PC-9 (cell line): ENCODE measurements around the gene CRTAC1.

ENCODE experiments used
- CTCF ChIP-seq: fragments of 200-600 bp; sonication (generic); conservative IDR thresholded peaks from 2 replicates; pipeline ENCODE4 v1.6.1; 2017; ENCODE audit warnings: mixed run types, antibody characterized with exemption, mild to moderate bottlenecking, moderate library complexity
- EZH2 ChIP-seq: fragments of 200-600 bp; sonication (generic); IDR thresholded peaks from 2 replicates; pipeline ENCODE4 v1.8.0; 2017; ENCODE audit warnings: antibody characterized with exemption, low read depth

- no peak for TF ChIP-seq CTCF
- TF ChIP-seq EZH2, result no peak
These were observed 159.4 kb downstream of the CRTAC1 start for GRCh38 chr10:97870990-97871389.
